Heart right ventricle (tissue), 16 donors: ENCODE measurements around the gene HCN2. TPM values are rescaled to one million over a fixed set of nuclear protein-coding genes. Genes with fewer than 3 reads are reported as not detected.
"Not testable (repeated sequence)": the region's sequence is repeated elsewhere in the genome, so short reads cannot be mapped to it uniquely, and the experiment has no call there.

ENCODE experiments used
- ATAC-seq, 8 donors: fragments of 200-7000 bp; cut with Tn5 transposase; one replicate each; pipeline ENCODE4 v1.9.1; 2020; ENCODE audit warnings: mild to moderate bottlenecking in 8 of 8, moderate library complexity in 8 of 8, moderate number of reproducible peaks in 1 of 8
- DNase-seq, 2 donors: peaks; one replicate each; pipeline ENCODE4 v3.0.0-alpha.2; 2020
- H3K27ac ChIP-seq, 10 donors: fragments of 200-600 bp; sonication (generic) in 2 of 10; one replicate each; pipeline versions ENCODE4 v1.5.0 to v1.8.0; 2020 to 2022; ENCODE audit warnings: mild to moderate bottlenecking in 3 of 10
- H3K27me3 ChIP-seq, 7 donors: fragments of 200-600 bp; one replicate each; pipeline ENCODE4 v1.8.0; 2021 to 2022; ENCODE audit warnings: mild to moderate bottlenecking in 2 of 7
- H3K36me3 ChIP-seq, 9 donors: fragments of 200-600 bp; sonication (generic) in 1 of 9; one replicate each; pipeline versions ENCODE4 v1.5.0 to v1.8.0; 2020 to 2022; ENCODE audit warnings: mild to moderate bottlenecking in 2 of 9
- H3K4me1 ChIP-seq, 9 donors: fragments of 200-600 bp; sonication (generic) in 1 of 9; one replicate each; pipeline versions ENCODE4 v1.5.0 to v1.8.0; 2020 to 2022; ENCODE audit warnings: mild to moderate bottlenecking in 4 of 9
- H3K4me3 ChIP-seq, 10 donors: fragments of 200-600 bp; sonication (generic) in 2 of 10; one replicate each; pipeline versions ENCODE4 v1.5.0 to v1.8.0; 2020 to 2022; ENCODE audit warnings: mild to moderate bottlenecking in 7 of 10, moderate library complexity in 2 of 10
- H3K9me3 ChIP-seq, 11 donors: fragments of 200-600 bp in 10 of 11; sonication (generic) in 2 of 11; one replicate each; pipeline versions ENCODE4 v1.5.0 to v1.8.0; 2013 to 2022; ENCODE audit warnings: mild to moderate bottlenecking in 2 of 11, control low read depth in 1 of 11, moderate library complexity in 1 of 11
- WGBS, 2 donors: extraction: QIAGEN DNeasy Blood & Tissue Kit; methylation state at CpG; one replicate each; pipeline ENCODE4 v1.1.7; 2013; ENCODE audit warnings: inconsistent platforms in 1 of 2; 5-methylcytosine and 5-hydroxymethylcytosine counted together
- intact Hi-C, 10 donors: fragments of 100-400 bp; cut with DNase I; formaldehyde crosslinking; loops; one replicate each; pipeline versions ENCODE4 v1.11.1 to v1.14.2; 2022
- polyA plus RNA-seq, 2 donors: library from polyadenylated mRNA; stranded (reverse); fragments of 200-250 nt; gene quantifications; one replicate each; pipeline ENCODE4 v1.2.3, GENCODE V29; 2013
- total RNA-seq, 10 donors: library from RNA; stranded (reverse); fragmentation: NEBNext Ultra II Directional in 3 of 10; extraction: Animal tissue kit (Norgen Biotek cat#: 25700) in 3 of 10; gene quantifications; one replicate each; pipeline versions ENCODE4 v1.2.1 to v1.2.4, GENCODE V29; 2021 to 2023
- TF ChIP-seq, protein P1 (sequence below), 9 donors: fragments of 200-600 bp; sonication (generic) in 2 of 9; IDR thresholded peaks; one replicate each; pipeline versions ENCODE4 v1.5.0 to v1.8.0; 2021 to 2022; ENCODE audit warnings: antibody characterized with exemption in 9 of 9, mild to moderate bottlenecking in 5 of 9, moderate library complexity in 1 of 9
- donor health status: Arrhythmogenic right ventricular cardiomyopathy.
- donor health status: ischemic (EF 13 %, LVEDD 7.1; RV severe dilation, severe dysfunction).
- donor health status: healthy with polysubstance abuse.
- donor health status: DM: no; HTN: yes; CAD: no.
- donor health status: DM: no; HTN: no; CAD: no.
- donor health status: ischemic (EF 25% LVEDD 6.9; RV normal size, moderate dysfunction).
- donor health status: ischemic (EF 25% LVEDD 5.7; RV mildly dilated, moderate dysfunction).
- donor health status: healthy.
- donor health status: DM: yes; HTN: yes; CAD: no.
- donor health status: Ischemic cardiomyopathy.
- donor health status: ischemic (EF 35%, LVEDD 5.7; RV mildly dilated, moderate dysfunction).
- donor health status: nonischemic (EF 11% LVEDD 7.7; RV severe dilation, severe dysfunction).
- donor health status: DM: yes; HTN: yes; CAD: no.
- donor health status: PGD.
- donor health status: ischemic (EF 29% LVEDD 5.4; RV normal size, mild dysfunction).
- donor health status: nonischemic (EF 23%, LVEDD 6.1; RV moderate dilation, normal function).

The HCN2 gene
- total and polyA plus RNA-seq, 12 donors: 0.90 to 10.7 (median 4.8) TPM

DNA sequence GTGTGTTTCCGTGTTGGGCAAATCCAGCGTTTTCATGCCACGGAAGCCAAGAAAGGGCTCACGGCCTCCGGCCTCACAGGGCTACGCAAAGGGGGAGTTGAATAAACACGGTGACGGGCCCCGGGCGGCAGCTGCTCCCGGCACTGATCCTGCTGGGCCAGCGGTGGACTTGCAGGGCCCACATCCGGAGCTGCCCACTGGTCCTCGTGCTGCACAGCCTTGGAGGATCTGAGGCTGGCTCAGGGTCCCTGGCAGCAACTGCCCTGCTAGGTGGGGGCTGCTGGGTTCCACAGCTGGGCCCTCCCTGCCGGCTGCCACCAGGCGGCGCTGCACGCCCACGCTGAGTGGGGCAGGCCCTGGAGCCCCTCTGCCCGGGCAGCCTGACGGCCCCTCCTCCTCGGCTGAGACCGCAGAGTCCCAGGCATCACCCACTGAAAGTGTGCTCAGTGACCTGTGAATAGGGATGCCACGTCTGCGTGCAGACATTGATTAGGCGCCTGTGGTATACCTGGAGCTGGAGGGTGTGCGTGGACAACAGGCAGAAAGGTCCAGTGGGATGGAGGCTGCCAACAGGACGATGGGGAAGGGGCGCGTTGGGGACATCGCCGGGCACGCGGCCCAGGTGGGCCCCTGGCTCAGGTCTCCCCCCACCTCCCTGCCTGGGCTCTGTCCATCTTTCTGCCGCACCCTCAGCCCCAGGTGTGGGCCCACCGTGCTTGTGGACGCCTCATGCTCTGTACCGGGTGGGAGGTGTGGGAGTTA is 5.3 kb upstream of the HCN2 start:
- H3K4me3 ChIP-seq: no peak overlapping the region
- intact Hi-C loops: loop anchor here in 1 of 10 donors (5.0 kb wide), 2 partner anchors 73 to 153 kb away; no protein-coding TSS in a partner anchor
- TF ChIP-seq, protein P1, sequence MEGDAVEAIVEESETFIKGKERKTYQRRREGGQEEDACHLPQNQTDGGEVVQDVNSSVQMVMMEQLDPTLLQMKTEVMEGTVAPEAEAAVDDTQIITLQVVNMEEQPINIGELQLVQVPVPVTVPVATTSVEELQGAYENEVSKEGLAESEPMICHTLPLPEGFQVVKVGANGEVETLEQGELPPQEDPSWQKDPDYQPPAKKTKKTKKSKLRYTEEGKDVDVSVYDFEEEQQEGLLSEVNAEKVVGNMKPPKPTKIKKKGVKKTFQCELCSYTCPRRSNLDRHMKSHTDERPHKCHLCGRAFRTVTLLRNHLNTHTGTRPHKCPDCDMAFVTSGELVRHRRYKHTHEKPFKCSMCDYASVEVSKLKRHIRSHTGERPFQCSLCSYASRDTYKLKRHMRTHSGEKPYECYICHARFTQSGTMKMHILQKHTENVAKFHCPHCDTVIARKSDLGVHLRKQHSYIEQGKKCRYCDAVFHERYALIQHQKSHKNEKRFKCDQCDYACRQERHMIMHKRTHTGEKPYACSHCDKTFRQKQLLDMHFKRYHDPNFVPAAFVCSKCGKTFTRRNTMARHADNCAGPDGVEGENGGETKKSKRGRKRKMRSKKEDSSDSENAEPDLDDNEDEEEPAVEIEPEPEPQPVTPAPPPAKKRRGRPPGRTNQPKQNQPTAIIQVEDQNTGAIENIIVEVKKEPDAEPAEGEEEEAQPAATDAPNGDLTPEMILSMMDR (IDR thresholded peaks at IDR 0.05): peak; percentile 68 to 94 (median 84)
- no peaks in the 10 kb centered on the region for H3K9me3 ChIP-seq
- peaks cover 10 to 24% (median 19%) of the 10 kb centered on the region in 7 donors for H3K27me3 ChIP-seq
- H3K36me3 ChIP-seq: peaks cover 0 to 45% (median 24%) of the 10 kb centered on the region in 9 donors
- DNase-seq: peak; percentile 50 to 71
- H3K27ac ChIP-seq: peak overlapping the region in 2 of 10 donors; percentile 41 to 45
- 19 to 29% methylated on average over 38 of the region's 38 CpGs for WGBS, 2 donors
- ATAC-seq: peak; percentile 61 to 80 (median 64)
- peaks cover 7 to 67% (median 35%) of the 10 kb centered on the region in 9 donors for H3K4me1 ChIP-seq

DNA sequence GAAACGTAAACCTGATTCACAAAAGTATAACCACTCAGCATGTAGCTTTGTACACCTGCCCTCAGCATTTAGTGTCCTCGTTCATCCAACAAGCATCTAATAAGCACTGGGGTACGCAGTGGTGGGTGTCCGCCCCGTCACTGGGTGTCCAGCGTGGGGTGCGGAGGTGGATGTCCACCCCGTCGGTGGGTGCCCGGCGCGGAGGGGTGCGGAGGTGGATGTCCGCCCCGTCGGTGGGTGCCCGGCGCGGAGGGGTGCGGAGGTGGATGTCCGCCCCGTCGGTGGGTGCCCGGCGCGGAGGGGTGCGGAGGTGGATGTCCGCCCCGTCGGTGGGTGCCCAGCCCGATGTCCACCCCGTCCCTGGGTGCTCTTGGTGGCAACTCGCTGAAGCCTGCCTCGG is 4.5 kb upstream of the HCN2 start:
- peaks cover 0 to 38% (median 22%) of the 10 kb centered on the region in 9 donors for H3K36me3 ChIP-seq
- DNase-seq, H3K27ac ChIP-seq, H3K4me3 ChIP-seq, H3K9me3 ChIP-seq: not testable (repeated sequence)
- intact Hi-C loops: loop anchor here in 1 of 10 donors (5.0 kb wide), 2 partner anchors 72 to 152 kb away; no protein-coding TSS in a partner anchor
- peaks cover 11 to 26% (median 20%) of the 10 kb centered on the region in 7 donors for H3K27me3 ChIP-seq
- 82 to 86% methylated on average over 29 to 34 of the region's 34 CpGs for WGBS, 2 donors
- H3K4me1 ChIP-seq: peaks cover 7 to 60% (median 29%) of the 10 kb centered on the region in 9 donors
- ATAC-seq: peak in 1 of 8 donors; percentile 11

DNA sequence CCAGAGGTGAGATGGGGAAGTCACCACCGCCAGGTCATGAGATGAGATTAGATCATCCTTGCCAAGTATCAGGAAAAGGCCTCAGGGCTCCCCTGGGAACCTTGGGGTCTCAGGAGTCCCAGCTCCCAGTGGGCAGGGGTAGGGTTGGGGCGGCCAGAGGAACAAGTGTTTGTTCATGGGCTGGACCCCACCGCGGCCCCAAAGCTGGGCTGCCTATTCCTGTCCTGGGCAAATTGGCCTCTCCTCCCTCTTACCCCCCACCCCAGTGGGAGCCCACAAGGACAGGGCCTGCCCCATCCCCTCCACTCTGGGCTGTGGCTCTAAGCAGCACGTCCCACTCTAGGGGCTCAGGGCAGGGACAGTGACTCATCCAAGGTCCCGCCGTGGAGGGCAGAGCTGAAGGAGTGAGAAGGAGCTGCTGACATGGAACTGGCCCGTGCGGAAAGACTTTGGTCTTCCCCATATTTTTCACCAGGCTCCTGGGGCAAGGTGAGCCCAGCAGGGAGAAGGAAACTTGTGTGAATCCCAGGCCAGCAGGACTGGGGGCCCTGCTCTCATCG is 4.0 kb upstream of the HCN2 start:
- intact Hi-C loops: loop anchor here in 1 of 10 donors (5.0 kb wide), 2 partner anchors 72 to 152 kb away; no protein-coding TSS in a partner anchor
- WGBS, 2 donors: 59 to 69% methylated on average over 10 of the region's 10 CpGs
- TF ChIP-seq, protein P1 (IDR thresholded peaks at IDR 0.05): no peak
- peaks cover 7 to 56% (median 32%) of the 10 kb centered on the region in 9 donors for H3K4me1 ChIP-seq
- DNase-seq (no peak), ATAC-seq (peak in 2 of 8 donors; percentile 5 to 8)
- H3K36me3 ChIP-seq: peaks cover 0 to 33% (median 22%) of the 10 kb centered on the region in 9 donors
- no peaks in the 10 kb centered on the region for H3K9me3 ChIP-seq
- H3K27me3 ChIP-seq: peaks cover 14 to 29% (median 24%) of the 10 kb centered on the region in 7 donors
- H3K4me3 ChIP-seq: no peak overlapping the region
- no peak overlapping the region for H3K27ac ChIP-seq

DNA sequence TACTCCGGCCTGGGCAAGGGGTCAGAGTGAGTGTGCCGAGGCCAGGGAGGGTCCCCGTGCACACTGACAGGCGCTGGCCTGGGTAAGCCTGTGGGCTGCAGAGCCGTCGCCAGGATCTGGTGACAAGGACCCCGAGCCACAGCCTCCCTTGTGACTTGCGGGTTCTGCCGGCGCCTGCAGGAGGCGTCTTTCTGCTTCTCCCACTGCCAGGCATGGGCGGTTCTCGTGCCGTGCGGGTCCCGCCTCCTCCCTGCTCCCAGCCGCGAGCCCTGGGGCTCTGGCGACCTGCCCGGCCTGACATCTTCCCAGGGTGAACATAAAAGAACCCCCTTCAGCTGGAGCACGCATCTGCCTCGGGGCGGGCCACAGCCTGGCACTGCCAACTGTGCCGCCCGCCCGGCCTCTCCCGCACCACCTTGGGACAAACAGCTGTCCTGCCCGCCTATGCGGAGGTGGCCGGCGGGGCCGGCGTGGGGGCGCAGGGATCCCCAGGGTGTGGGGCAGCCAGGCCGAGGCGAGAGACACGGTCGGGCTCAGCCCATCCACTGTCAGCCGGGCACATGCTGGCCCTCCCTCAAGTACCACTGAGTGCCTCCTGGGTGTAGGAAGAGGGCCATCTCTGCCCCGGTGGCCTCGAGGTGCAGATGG is 1.5 kb upstream of the HCN2 start:
- intact Hi-C loops: loop anchor here in 1 of 10 donors (5.0 kb wide), 2 partner anchors 69 to 149 kb away; no protein-coding TSS in a partner anchor
- peaks cover 0 to 7% (median 3%) of the 10 kb centered on the region in 9 donors for H3K36me3 ChIP-seq
- H3K27me3 ChIP-seq: peaks cover 27 to 53% (median 50%) of the 10 kb centered on the region in 7 donors
- H3K27ac ChIP-seq: peak overlapping the region in 3 of 10 donors; percentile 5 to 56 (median 34)
- 4 to 6% methylated on average over 41 of the region's 41 CpGs for WGBS, 2 donors
- DNase-seq (peak; percentile 69 to 75), ATAC-seq (peak; percentile 5 to 63 (median 22))
- H3K4me3 ChIP-seq: peak overlapping the region in 3 of 10 donors; percentile 12 to 14 (median 13)
- no peaks in the 10 kb centered on the region for H3K9me3 ChIP-seq
- peaks cover 4 to 42% (median 23%) of the 10 kb centered on the region in 9 donors for H3K4me1 ChIP-seq
- TF ChIP-seq, protein P1 (IDR thresholded peaks at IDR 0.05): peak; percentile 20 to 64 (median 49)
